ENCODE results near the gene CISD3. TPM values are rescaled to one million over a fixed set of nuclear protein-coding genes. Genes with fewer than 3 reads are reported as not detected.

Gene CISD3
- polyA plus RNA-seq, 10 donors, result 12.0 to 18.9 (median 13.4) TPM

- peak in 2 of 3 donors; percentile 59 to 74 for DNase-seq
Measured at GRCh38 chr17:38705803-38706504, 24.2 kb upstream of the CISD3 start.

GRCh38 chr17:38706505-38707216 is 23.5 kb upstream of the CISD3 start:
- peak in 1 of 3 donors; percentile 61 for DNase-seq

GRCh38 chr17:38707678-38708351 is 22.3 kb upstream of the CISD3 start:
- peak in 1 of 3 donors; percentile 2 for DNase-seq

GRCh38 chr17:38709104-38709820 is 20.9 kb upstream of the CISD3 start:
- no peak for DNase-seq

- peak in 2 of 3 donors; percentile 51 to 61 for DNase-seq
Measured at GRCh38 chr17:38709864-38710603, 20.1 kb upstream of the CISD3 start.

- no peak for DNase-seq
Measured at GRCh38 chr17:38710604-38710962, 19.6 kb upstream of the CISD3 start.

- DNase-seq, result no peak
Measured at GRCh38 chr17:38710985-38711384, 19.2 kb upstream of the CISD3 start.

GRCh38 chr17:38711792-38712571 is 18.2 kb upstream of the CISD3 start:
- no peak for DNase-seq

- DNase-seq, result no peak
Measured at GRCh38 chr17:38712593-38712992, 17.5 kb upstream of the CISD3 start.

GRCh38 chr17:38713456-38714075 is 16.6 kb upstream of the CISD3 start:
- no peak for DNase-seq

- DNase-seq, result no peak
Measured at GRCh38 chr17:38715216-38715943, 14.8 kb upstream of the CISD3 start.

GRCh38 chr17:38716368-38717005 is 13.7 kb upstream of the CISD3 start:
- DNase-seq, result no peak

- DNase-seq, result no peak
Measured at GRCh38 chr17:38717139-38717745, 12.9 kb upstream of the CISD3 start.

GRCh38 chr17:38719289-38719942 is 10.7 kb upstream of the CISD3 start:
- DNase-seq, result no peak

GRCh38 chr17:38719943-38720641 is 10.0 kb upstream of the CISD3 start:
- DNase-seq, result no peak

GRCh38 chr17:38720941-38721340 is 9.2 kb upstream of the CISD3 start:
- no peak for DNase-seq

- no peak for DNase-seq
Measured at GRCh38 chr17:38721802-38722201, 8.3 kb upstream of the CISD3 start.

All from muscle of back (tissue), 11 donors.